NCI-H446 treated with DMSO at 0.1 percent for 48 hours (cell line): ENCODE results near the gene DUXB.
A peak's percentile ranks its signal among the peaks of the same experiment; 100 is the strongest.

Experiments used
- DNase-seq: peaks from one replicate; lab custom pipeline; 2025; lab: John Stamatoyannopoulos, UW

The DUXB gene

GRCh38 chr16:75660321-75660720 lies 40.9 kb downstream of the DUXB start:
- no peak for DNase-seq

DNA sequence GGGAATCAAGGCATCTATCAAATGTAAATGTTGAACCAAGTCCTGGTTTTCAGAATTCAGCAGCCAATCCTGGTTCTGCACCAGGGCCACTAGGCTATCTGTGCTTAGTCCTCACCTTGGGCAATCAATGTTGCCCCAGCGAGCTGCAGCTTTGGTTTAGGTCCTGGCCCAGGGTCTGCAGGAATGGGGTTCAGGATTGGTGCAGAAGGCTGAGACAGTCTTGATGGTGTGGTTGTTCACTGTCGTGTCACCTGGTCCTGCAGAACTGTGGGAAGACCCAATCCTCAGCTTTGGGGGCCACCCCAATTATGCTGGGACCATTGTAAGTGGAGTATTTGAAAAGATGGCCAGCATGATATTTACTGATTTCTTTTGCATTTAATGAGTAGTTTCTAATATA lies 43.1 kb downstream of the DUXB start:
- DNase-seq = no peak

GRCh38 chr16:75653922-75654321 lies 47.3 kb downstream of the DUXB start:
- DNase-seq = no peak

GRCh38 chr16:75648265-75649076 lies 52.8 kb downstream of the DUXB start:
- peak; percentile 5 for DNase-seq

GRCh38 chr16:75647492-75648264 lies 53.6 kb downstream of the DUXB start, which contains the start of the genes KARS1 and TERF2IP:
TSS of gene KARS1 (minus strand) at chr16:75647665. CDS start at chr16:75647639, 26 bp downstream.
TSS of gene TERF2IP (plus strand) at chr16:75647773. CDS start at chr16:75647883, 110 bp downstream.
- DNase-seq = peak; percentile 81

GRCh38 chr16:75647112-75647491 lies 54.2 kb downstream of the DUXB start:
- DNase-seq = no peak

- no peak for DNase-seq
Measured at GRCh38 chr16:75644240-75645012, 56.8 kb downstream of the DUXB start.
